Trophoblast cell (in vitro differentiated cells and primary cell): ENCODE measurements around the gene DCT.
"Not testable (repeated sequence)": the region's sequence is repeated elsewhere in the genome, so short reads cannot be mapped to it uniquely, and the experiment has no call there.

Source experiments
- DNase-seq, 2 donors: peaks; one replicate each; pipeline ENCODE4 v3.0.0-alpha.2; 2016
- H2AFZ ChIP-seq: 2 replicates; pipeline ENCODE4 v1.6.1; 2013; ENCODE audit warnings: low read length, moderate library complexity, mild to moderate bottlenecking; ENCODE audit not compliant: insufficient read depth, poor library complexity
- H2AK5ac ChIP-seq: 2 replicates; pipeline ENCODE4 v1.6.1; 2013; ENCODE audit warnings: mild to moderate bottlenecking, low read length
- H2BK120ac ChIP-seq: 2 replicates; pipeline ENCODE4 v1.6.1; 2013; ENCODE audit warnings: low read length, mild to moderate bottlenecking, moderate library complexity; ENCODE audit not compliant: insufficient read depth, poor library complexity
- H2BK12ac ChIP-seq: 2 replicates; pipeline ENCODE4 v1.6.1; 2013; ENCODE audit warnings: mild to moderate bottlenecking, low read length, moderate library complexity
- H2BK5ac ChIP-seq: 2 replicates; pipeline ENCODE4 v1.6.1; 2013; ENCODE audit warnings: low read length, low read depth, moderate library complexity, mild to moderate bottlenecking; ENCODE audit not compliant: poor library complexity
- H3K14ac ChIP-seq: 2 replicates; pipeline ENCODE4 v1.6.1; 2013; ENCODE audit warnings: mild to moderate bottlenecking, low read length
- H3K18ac ChIP-seq: 2 replicates; pipeline ENCODE4 v1.6.1; 2013; ENCODE audit warnings: mild to moderate bottlenecking, low read length
- H3K23ac ChIP-seq: 2 replicates; pipeline ENCODE4 v1.6.1; 2013; ENCODE audit warnings: low read length
- H3K27ac ChIP-seq: 2 replicates; pipeline ENCODE4 v1.5.1; 2013; ENCODE audit warnings: low read depth, mild to moderate bottlenecking, inconsistent platforms, low read length, moderate library complexity
- H3K27me3 ChIP-seq: 2 replicates; pipeline ENCODE4 v1.6.1; 2013; ENCODE audit warnings: inconsistent platforms, mild to moderate bottlenecking, low read length, moderate library complexity; ENCODE audit not compliant: insufficient read depth
- H3K36me3 ChIP-seq, 2 experiments: 1 replicate in 1 of 2; 2 replicates in 1 of 2; pipeline ENCODE4 v1.6.1; 2013; ENCODE audit warnings: low read length in 2 of 2, mild to moderate bottlenecking in 2 of 2, moderate library complexity in 1 of 2; ENCODE audit not compliant: insufficient read depth in 2 of 2, control insufficient read depth in 1 of 2
- H3K4ac ChIP-seq: 2 replicates; pipeline ENCODE4 v1.6.1; 2013; ENCODE audit warnings: low read depth, mild to moderate bottlenecking, low read length, moderate library complexity
- H3K4me1 ChIP-seq, 2 experiments: 1 replicate in 1 of 2; 2 replicates in 1 of 2; pipeline ENCODE4 v1.6.1; 2013; ENCODE audit warnings: low read length in 2 of 2, mild to moderate bottlenecking in 2 of 2, moderate library complexity in 1 of 2; ENCODE audit not compliant: insufficient read depth in 2 of 2, control insufficient read depth in 1 of 2
- H3K4me2 ChIP-seq: 2 replicates; pipeline ENCODE4 v1.6.1; 2013; ENCODE audit warnings: inconsistent platforms, mild to moderate bottlenecking, low read length, moderate library complexity
- H3K4me3 ChIP-seq: 2 replicates; pipeline ENCODE4 v1.5.1; 2013; ENCODE audit warnings: mild to moderate bottlenecking, low read depth, low read length, inconsistent platforms
- H3K79me1 ChIP-seq: one replicate; pipeline ENCODE4 v1.6.1; 2013; ENCODE audit warnings: low read length
- H3K79me2 ChIP-seq: 2 replicates; pipeline ENCODE4 v1.6.1; 2013; ENCODE audit warnings: low read length, mild to moderate bottlenecking; ENCODE audit not compliant: control insufficient read depth, insufficient read depth, poor library complexity
- H3K9ac ChIP-seq: 2 replicates; pipeline ENCODE4 v1.6.1; 2013; ENCODE audit warnings: mild to moderate bottlenecking, low read length
- H3K9me3 ChIP-seq: 2 replicates; pipeline ENCODE4 v1.6.1; 2013; ENCODE audit warnings: low read depth, mild to moderate bottlenecking, control low read depth, inconsistent platforms, low read length; ENCODE audit not compliant: insufficient read depth
- H4K12ac ChIP-seq: 2 replicates; pipeline ENCODE4 v1.6.1; 2013; ENCODE audit warnings: low read depth, mild to moderate bottlenecking, low read length, moderate library complexity
- H4K8ac ChIP-seq: 2 replicates; pipeline ENCODE4 v1.6.1; 2013; ENCODE audit warnings: low read depth, mild to moderate bottlenecking, low read length, moderate library complexity
- H4K91ac ChIP-seq: one replicate; pipeline ENCODE4 v1.6.1; 2013; ENCODE audit warnings: low read depth, mild to moderate bottlenecking, low read length, moderate library complexity
- WGBS: extraction: QIAGEN DNeasy Blood & Tissue Kit; methylation state at CpG from one replicate; pipeline ENCODE4 v1.1.7; 2013; ENCODE audit warnings: missing lambda C conversion rate; ENCODE audit not compliant: insufficient read length, insufficient coverage; ENCODE audit errors: extremely low coverage; 5-methylcytosine and 5-hydroxymethylcytosine counted together

DCT gene

DNA sequence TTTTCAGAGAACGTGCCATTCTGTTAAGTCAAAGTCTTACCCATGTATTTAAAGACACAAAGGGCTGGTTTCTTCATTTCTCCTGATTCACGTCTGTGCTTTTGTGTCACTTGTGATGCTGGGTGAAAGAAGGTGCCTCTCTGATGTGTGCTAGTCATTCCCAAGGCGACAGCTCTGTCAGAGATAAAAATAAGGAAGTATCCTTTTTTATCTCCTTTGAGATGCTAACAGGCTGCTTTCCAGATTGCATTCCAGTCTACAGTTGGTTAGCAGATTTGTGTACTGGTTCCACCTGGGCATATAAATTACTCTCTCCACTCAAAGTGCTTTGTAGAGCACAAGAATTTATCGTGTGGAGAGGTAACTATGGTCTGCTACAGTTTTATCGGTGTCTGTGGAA, 33.5 kb upstream of the DCT start:
- Histone ChIP-seq H3K27ac (no peak overlapping the region), H3K79me1 (no peaks in the 10 kb centered on the region), H2AK5ac (no peak overlapping the region), H3K79me2 (no peaks in the 10 kb centered on the region), H3K9me3 (no peaks in the 10 kb centered on the region), H3K4me2 (no peak overlapping the region), H3K4me1 (no peaks in the 10 kb centered on the region), H3K14ac (no peak overlapping the region), H2BK5ac (no peak overlapping the region), H4K91ac (no peak overlapping the region), H4K12ac (no peak overlapping the region), H2AFZ (no peak overlapping the region), H3K4ac (no peak overlapping the region), H3K27me3 (no peaks in the 10 kb centered on the region), H2BK12ac (no peak overlapping the region), H3K18ac (no peak overlapping the region), H3K4me3 (no peak overlapping the region), H2BK120ac (no peak overlapping the region), H3K23ac (no peak overlapping the region), H4K8ac (no peak overlapping the region), H3K9ac (no peak overlapping the region), H3K36me3 (no peaks in the 10 kb centered on the region)
- no CpG with 5 or more reads among the region's 5 CpGs for WGBS
- no peak for DNase-seq

DNA sequence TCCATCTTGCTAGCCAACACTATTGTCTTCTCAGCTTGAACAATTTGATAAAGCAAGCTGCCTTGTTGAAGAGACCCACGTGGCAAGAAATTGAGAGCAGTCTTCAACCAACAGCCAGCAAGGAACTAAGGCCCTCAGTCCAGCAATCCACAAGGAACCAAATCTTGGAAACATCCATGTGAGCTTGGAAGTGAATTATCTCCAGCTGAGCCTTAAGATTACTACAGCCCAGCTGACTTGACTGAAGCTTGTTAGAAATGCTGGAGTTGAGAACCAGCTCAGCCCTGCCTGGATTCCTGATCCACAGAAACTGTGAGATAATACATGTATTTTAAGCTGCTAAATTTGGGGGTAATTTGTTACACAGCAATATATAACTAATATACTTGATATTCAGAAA, 26.2 kb upstream of the DCT start:
- no peak overlapping the region for H3K9ac ChIP-seq
- H4K91ac ChIP-seq, result no peak overlapping the region
- H3K18ac ChIP-seq, result no peak overlapping the region
- DNase-seq, result no peak
- H2BK12ac ChIP-seq, result no peak overlapping the region
- no peak overlapping the region for H3K4me2 ChIP-seq
- H2AK5ac ChIP-seq, result no peak overlapping the region
- H3K36me3 ChIP-seq, result no peaks in the 10 kb centered on the region
- H2BK5ac ChIP-seq, result no peak overlapping the region
- H3K79me2 ChIP-seq, result no peaks in the 10 kb centered on the region
- WGBS, result no CpG with 5 or more reads among the region's 1 CpG
- H3K14ac ChIP-seq, result no peak overlapping the region
- no peaks in the 10 kb centered on the region for H3K27me3 ChIP-seq
- no peak overlapping the region for H4K8ac ChIP-seq
- H2AFZ ChIP-seq, result no peak overlapping the region
- H3K79me1 ChIP-seq, result no peaks in the 10 kb centered on the region
- H3K4ac ChIP-seq, result no peak overlapping the region
- no peak overlapping the region for H4K12ac ChIP-seq
- no peak overlapping the region for H3K4me3 ChIP-seq
- H3K27ac ChIP-seq, result no peak overlapping the region
- H3K9me3 ChIP-seq, result no peaks in the 10 kb centered on the region
- H2BK120ac ChIP-seq, result no peak overlapping the region
- H3K23ac ChIP-seq, result no peak overlapping the region
- no peaks in the 10 kb centered on the region for H3K4me1 ChIP-seq

DNA sequence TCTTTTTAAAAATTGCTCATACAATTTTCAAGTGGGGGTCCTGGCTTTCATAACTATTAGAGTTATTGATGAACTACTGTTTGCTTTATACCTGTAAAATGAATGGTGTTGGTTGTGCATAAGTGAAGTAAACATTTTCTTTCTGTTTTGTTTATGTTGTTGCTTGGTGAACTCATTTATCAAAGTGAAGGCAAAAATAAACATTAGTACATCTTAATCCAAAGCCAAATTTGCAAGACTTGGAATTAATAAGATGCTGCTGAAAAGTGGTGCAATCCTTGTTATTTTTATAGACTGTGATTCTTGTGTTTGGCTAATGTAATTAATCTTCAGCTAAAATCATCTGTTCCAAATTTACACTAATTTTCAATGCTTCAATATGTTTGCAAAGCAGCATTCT, 24.4 kb upstream of the DCT start:
- Histone ChIP-seq H3K36me3 (no peaks in the 10 kb centered on the region), H3K23ac (no peak overlapping the region), H3K4ac (no peak overlapping the region), H4K12ac (no peak overlapping the region), H3K27me3 (no peaks in the 10 kb centered on the region), H3K18ac (no peak overlapping the region), H3K79me2 (no peaks in the 10 kb centered on the region), H4K8ac (no peak overlapping the region), H3K14ac (no peak overlapping the region), H3K4me1 (no peaks in the 10 kb centered on the region), H3K4me3 (no peak overlapping the region), H4K91ac (no peak overlapping the region), H2BK12ac (no peak overlapping the region), H2BK5ac (no peak overlapping the region), H3K4me2 (no peak overlapping the region), H2BK120ac (no peak overlapping the region), H2AK5ac (no peak overlapping the region), H3K79me1 (no peaks in the 10 kb centered on the region), H3K9me3 (no peaks in the 10 kb centered on the region), H3K9ac (no peak overlapping the region), H3K27ac (no peak overlapping the region), H2AFZ (no peak overlapping the region)
- no peak for DNase-seq

GRCh38 chr13:94498831-94499230, 19.3 kb upstream of the DCT start:
- not testable (repeated sequence) for H4K8ac ChIP-seq, H3K9ac ChIP-seq, H3K4me1 ChIP-seq, H2AFZ ChIP-seq, H3K9me3 ChIP-seq, DNase-seq, H2AK5ac ChIP-seq, H2BK120ac ChIP-seq, H3K4me2 ChIP-seq, H3K14ac ChIP-seq, H3K4me3 ChIP-seq, H3K18ac ChIP-seq, H3K23ac ChIP-seq, H2BK5ac ChIP-seq, H3K36me3 ChIP-seq, H4K91ac ChIP-seq, H4K12ac ChIP-seq, H2BK12ac ChIP-seq, H3K27me3 ChIP-seq, H3K79me1 ChIP-seq, H3K79me2 ChIP-seq, H3K27ac ChIP-seq, H3K4ac ChIP-seq
- WGBS, result no CpG with 5 or more reads among the region's 4 CpGs

GRCh38 chr13:94495806-94496205, 16.3 kb upstream of the DCT start:
- H2AK5ac ChIP-seq, result no peak overlapping the region
- no peak overlapping the region for H3K27ac ChIP-seq
- no peak overlapping the region for H2BK120ac ChIP-seq
- no peak overlapping the region for H3K23ac ChIP-seq
- H3K4ac ChIP-seq, result no peak overlapping the region
- no peaks in the 10 kb centered on the region for H3K27me3 ChIP-seq
- no peaks in the 10 kb centered on the region for H3K79me1 ChIP-seq
- H2AFZ ChIP-seq, result no peak overlapping the region
- H3K4me1 ChIP-seq, result no peaks in the 10 kb centered on the region
- no CpG with 5 or more reads among the region's 3 CpGs for WGBS
- no peak overlapping the region for H3K9ac ChIP-seq
- no peaks in the 10 kb centered on the region for H3K79me2 ChIP-seq
- DNase-seq, result no peak
- no peak overlapping the region for H3K14ac ChIP-seq
- no peaks in the 10 kb centered on the region for H3K36me3 ChIP-seq
- H3K4me2 ChIP-seq, result no peak overlapping the region
- no peak overlapping the region for H3K4me3 ChIP-seq
- no peak overlapping the region for H2BK5ac ChIP-seq
- no peak overlapping the region for H4K91ac ChIP-seq
- H2BK12ac ChIP-seq, result no peak overlapping the region
- H3K9me3 ChIP-seq, result no peaks in the 10 kb centered on the region
- H4K8ac ChIP-seq, result no peak overlapping the region
- no peak overlapping the region for H3K18ac ChIP-seq
- H4K12ac ChIP-seq, result no peak overlapping the region
